Stimulated activated CD4-positive, alpha-beta T cell treated with anti-CD3 and anti-CD28 coated beads, Interleukin-4, amount 100 ng/mL, for 48 hours (primary cell): Measurements from ENCODE around the gene NHLRC3.
"Not testable (repeated sequence)": the region's sequence is repeated elsewhere in the genome, so short reads cannot be mapped to it uniquely, and the experiment has no call there.

Experiments used
- DNase-seq, 2 donors: peaks; one replicate each; pipeline ENCODE4 v3.0.0-alpha.2; 2020; ENCODE audit warnings: low read depth in 2 of 2

NHLRC3 gene, protein sequence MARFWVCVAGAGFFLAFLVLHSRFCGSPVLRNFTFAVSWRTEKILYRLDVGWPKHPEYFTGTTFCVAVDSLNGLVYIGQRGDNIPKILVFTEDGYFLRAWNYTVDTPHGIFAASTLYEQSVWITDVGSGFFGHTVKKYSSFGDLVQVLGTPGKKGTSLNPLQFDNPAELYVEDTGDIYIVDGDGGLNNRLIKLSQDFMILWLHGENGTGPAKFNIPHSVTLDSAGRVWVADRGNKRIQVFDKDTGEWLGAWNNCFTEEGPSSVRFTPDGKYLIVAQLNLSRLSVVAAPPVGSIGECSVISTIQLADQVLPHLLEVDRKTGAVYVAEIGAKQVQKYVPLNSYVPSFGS

DNA sequence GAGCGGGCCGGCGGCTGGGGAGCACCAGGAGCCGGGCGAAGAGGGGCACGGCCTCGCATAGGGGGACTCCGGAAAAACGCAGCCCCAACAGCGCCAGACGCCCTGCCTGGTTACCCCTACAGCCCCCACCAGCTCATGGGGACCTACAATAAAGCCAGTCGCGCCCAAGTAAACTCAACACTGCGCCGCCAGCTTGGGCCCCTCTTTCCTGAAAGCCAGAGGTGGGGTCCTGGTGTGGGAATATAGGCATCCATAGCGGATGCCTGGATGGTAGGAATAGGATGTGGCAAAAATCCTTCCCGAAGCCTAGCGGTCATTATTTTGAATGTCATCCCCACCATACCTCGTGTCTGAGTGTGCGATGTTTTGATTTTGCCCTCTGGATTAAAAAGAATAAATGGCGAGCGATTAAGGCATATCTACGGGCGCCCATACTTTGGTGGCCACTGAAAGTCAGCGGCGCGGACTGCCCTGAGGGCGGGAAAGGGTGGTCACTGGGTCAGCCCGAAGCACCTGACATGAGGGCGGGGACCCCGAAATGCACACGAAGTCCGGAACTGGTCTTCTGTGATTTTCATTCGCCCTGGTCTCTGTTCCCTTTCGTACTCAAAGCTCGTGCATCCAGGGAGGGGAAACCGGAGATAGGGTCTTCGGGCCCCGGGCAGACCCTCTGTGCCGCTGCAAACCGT lies at the start of gene NHLRC3, which contains the start of gene PROSER1:
Gene NHLRC3 (plus strand): TSS at position 577 of the 689 bp plus-strand sequence. CDS start 184 bp downstream, outside the sequence.
Gene PROSER1 (minus strand): TSS at position 210 of the 689 bp plus-strand sequence. CDS start 847 bp downstream, outside the sequence.
- DNase-seq: peak; percentile 65 to 73

DNA sequence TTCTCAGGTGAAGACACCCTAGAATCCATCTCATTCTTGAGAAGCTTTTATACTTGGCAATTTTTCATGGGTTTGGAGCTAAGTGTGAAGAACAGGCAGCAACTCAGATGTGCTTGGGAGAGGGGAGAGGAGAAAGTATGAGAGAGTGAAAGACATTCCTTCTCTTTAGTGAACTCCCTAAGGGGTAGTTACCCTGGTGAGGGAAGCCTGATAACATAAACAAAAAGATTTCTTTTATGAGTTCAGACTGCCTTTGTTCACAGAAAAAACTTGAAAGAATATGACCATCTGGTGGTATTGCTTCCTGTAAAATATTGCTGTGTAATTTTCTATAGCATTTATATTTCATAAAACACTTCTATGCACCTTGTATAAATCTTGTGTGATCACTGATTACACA lies 47.6 kb upstream of the NHLRC3 start, which contains the start of gene STOML3:
Gene STOML3 (minus strand): TSS at position 139 of the 400 bp plus-strand sequence. CDS start 110 bp downstream, at position 29.
- no peak for DNase-seq

DNA sequence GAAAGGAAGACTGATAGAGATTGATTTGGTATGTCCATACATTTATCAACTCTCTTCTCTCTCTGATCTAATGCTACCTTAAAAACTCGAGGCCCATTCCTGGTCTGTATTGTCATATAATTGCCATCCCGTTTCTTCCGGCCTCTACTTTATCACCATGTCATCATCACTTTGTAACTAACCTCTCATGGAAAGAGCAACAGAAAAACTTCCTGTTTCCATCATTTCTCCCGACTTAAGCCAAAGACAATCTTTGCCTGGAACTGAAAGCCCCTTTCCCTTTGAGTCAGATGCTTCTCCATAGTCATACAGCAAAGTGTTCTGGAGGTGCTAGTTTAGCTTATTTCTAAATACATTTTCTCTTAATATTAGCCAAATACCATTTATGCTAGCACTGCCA lies 44.9 kb upstream of the NHLRC3 start:
- no peak for DNase-seq

DNA sequence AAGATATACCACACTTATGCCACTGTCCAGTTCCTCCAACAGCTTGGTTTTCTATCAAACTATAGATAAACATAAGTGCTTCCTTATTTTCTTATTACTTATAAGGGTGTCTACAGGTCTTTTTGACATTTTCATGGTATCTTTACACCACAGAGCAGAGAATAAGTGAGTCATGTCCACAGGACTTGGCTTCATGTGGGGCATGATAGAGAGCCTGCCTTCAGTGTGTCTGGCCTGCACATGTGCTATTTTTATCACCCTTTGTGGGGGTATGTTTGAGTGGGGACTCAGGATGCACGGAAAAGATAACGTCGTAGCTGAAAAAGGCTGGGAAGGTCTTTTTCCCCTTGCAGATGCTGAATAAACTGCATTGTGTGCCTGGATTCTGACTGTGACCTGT lies 39.5 kb upstream of the NHLRC3 start:
- no peak for DNase-seq

DNA sequence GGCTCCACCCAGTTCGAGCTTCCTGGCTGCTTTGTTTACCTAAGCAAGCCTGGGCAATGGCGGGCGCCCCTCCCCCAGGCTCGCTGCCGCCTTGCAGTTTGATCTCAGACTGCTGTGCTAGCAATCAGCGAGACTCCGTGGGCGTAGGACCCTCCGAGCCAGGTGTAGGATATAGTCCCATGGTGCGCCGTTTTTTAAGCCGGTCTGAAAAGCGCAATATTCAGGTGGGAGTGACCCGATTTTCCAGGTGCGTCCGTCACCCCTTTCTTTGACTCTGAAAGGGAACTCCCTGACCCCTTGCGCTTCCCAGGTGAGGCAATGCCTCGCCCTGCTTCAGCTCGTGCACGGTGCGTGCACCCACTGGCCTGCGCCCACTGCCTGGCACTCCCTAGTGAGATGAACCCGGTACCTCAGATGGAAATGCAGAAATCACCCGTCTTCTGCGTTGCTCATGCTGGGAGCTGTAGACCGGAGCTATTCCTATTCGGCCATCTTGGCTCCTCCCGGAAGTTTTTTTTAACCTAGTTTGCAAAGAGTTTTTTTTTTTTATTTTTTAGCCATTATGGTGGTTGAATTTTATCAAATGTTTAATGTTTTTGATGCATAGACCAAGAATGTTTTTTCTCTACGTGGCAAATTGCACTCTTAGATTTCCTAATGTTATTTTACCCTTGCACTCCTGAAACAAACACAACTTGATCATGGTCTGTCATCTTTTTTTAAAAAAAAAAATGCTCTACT lies 31.7 kb upstream of the NHLRC3 start:
- DNase-seq: not testable (repeated sequence)

DNA sequence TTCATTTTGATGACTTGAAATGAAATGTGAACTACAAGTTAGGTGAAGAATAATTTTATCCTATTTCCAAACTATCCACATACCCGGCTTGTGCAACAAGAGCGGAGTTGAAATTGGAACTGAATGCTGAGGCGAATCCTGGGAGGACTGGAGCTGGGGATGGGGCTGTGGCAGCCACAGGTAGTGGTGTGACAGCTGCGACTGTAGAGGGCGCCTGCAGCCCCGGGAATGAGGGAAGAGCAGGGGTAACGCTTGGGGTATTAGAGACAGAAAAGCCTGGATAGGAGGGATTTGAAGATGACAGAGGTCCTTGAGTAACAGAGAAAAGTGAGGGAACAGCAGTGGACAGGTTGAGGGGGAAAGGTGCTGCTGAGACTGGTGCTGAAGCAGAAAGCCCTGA lies 25.6 kb upstream of the NHLRC3 start:
- no peak for DNase-seq

DNA sequence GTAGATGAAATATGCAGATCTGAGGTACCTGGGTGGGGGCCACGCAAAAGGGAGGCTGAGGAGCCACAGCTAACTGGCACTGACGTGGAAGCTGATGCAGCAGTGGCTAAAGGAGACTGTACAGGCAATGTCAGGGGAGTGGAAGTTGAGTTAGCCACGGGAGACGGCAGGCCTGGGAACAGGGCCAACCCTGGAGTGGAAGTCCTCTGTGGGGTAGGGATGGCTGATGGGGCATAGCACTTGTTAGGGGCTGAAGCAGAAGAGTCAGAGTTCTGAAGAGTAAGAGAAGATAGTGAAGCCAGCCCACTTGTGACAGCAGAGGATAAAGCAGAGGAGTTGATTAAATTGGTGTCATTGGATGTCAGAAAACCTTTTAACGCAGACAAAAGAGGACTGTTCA lies 24.8 kb upstream of the NHLRC3 start:
- DNase-seq: no peak

DNA sequence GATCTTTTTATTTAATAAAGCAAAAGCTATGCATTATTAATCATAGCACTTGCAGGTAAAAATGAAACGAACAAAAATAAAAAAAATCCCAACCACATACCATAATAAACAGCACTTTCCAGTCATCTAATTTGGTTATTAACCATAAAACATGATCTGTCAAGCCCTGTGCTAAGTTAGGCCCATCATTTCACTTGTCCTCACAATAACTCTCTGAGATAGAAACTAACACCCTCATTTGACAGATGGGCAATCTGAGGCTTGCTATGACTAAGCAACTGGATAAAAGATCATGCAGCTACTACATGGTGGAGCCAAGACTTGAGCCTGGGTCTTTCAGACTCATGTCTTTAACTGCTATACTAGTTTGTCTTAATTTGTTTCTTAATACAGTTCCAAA lies 22.2 kb upstream of the NHLRC3 start:
- DNase-seq: no peak

DNA sequence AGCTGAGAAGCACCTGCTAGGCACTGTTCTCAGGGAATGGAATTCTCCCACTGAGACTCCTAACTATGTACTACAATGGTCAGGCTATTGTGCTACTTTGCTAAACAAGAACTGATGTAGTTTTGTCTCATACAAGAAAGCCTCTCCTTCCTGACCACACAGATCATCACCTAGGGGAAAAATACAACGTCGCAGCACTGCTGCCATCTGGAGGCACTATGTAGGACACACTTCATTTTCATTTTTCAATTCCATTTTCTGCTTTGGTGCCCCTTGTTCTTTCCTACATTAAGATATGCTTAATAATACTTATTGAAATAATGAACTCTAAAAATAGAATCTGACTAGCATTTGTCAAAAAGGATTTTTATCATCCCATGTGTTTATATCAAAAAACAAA lies 21.5 kb upstream of the NHLRC3 start:
- DNase-seq: no peak

DNA sequence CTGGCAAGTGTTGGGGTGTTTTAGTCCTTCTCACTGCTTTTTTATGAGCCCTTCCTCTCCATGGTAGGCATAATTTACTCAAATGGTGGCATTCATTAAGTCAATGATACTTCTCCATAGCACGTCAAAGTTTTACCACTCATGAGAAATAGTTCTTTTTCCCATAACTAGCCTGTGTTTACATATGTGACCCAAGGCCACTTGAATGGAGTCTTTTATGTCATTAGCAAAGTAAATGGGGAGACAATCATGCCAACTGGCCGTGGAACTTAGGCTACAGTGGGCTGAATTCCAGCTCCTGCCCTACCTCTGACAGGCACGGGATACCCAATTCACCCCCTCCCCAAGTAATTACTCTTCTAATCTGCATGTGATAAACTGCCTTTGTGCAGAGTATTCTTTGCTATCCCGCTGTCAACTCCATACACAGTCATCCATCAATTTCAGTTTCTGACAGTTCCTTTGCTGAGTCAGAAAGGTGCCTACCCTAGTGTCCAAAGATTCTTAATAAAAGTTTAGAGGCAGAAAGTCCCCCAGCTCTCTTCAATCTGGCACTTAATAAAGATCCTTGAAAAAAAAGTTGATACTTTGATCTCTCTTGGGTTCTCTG lies 17.3 kb upstream of the NHLRC3 start:
- no peak for DNase-seq

DNA sequence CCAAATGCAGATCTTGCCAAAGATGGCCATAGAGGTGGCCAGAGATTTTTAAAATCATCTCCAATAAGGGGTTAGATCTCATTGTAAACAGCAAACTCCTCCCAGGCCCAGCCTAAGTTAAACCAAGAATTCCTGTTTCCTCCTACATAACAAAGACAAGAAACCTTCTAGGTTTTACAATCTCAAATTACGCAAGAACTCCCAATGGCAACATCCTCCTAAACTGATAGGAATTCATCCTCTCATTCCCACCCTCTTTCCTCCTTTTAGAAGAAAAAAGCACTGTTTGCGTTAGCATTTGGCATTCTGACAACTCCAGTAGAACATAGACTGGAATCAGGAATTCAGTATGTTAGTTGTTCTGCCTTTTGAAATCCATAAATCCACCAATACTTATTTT lies 14.9 kb upstream of the NHLRC3 start:
- no peak for DNase-seq

DNA sequence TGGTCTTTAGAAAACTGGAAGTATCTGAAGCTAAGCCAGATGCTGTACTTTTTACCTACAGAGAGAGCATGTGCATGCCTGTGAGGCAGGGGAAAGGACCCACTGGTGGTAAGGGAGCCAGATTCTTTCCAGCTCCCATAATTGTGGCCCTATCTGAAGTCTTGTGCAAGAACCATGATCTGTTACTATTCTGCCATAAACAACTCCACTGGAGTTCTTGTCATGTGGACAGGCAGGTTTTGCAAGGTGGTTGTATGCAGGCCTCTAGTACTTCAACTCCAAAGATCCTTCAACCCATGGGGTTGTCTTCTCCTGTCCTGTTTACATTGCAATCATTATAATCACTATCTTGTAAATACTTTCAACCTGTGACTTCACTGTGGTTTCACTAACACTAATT lies 14.5 kb upstream of the NHLRC3 start:
- no peak for DNase-seq

DNA sequence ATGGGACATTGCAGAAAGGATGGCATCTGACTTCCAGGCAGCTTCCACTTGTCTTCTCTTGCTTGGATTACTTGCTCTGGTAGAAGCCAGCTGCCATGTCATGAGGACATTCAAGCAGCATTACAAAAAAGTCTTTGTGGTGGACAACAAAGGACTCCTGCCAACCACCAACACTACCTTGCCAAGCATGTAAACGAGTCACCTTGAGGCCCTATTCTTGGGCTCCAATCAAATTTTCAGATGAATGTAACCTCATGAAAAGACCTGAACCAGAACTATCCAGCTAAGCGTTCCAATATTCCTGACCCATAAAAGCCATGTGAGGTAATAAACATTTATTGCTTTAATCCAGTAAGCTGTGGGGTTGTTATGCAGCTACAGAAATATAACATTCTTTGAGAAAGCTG lies 12.8 kb upstream of the NHLRC3 start:
- no peak for DNase-seq

DNA sequence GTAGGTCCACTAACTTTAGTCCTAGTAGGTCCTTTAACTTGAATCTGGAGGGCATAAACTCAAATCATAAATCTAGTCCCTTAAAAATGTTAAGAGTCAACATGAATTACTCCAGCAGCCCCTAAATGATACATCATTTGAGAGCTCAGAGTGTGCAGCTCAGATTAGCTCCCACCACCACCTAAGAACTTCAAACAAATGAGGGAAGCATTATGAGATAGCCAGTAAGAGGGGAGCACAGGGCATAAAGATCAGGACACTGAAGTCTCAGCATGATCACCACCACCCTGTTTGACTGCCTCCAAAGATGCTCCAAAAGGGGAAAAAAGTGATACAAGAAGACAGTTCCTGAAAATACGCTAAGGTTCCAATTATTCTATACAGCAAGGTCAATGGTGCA lies 6.1 kb upstream of the NHLRC3 start:
- no peak for DNase-seq

DNA sequence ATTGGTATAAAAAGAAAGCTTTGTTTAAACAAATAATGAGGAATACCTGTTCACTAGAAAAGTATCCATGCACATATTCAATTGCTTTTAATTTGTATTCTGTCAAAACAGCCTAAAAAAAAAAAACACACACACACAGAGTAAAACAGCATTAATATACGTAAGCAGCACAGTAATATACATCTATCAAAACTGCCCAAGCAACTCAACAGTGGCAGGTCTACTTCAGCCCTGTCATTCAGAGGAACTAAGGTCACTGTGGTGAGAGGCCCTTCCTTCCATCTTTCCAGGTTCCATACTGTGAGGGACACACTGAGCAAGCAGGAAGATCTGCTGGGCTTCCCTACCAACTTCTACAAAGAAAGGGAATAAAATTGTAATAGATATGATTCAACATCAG lies 4.2 kb upstream of the NHLRC3 start:
- DNase-seq: no peak

DNA sequence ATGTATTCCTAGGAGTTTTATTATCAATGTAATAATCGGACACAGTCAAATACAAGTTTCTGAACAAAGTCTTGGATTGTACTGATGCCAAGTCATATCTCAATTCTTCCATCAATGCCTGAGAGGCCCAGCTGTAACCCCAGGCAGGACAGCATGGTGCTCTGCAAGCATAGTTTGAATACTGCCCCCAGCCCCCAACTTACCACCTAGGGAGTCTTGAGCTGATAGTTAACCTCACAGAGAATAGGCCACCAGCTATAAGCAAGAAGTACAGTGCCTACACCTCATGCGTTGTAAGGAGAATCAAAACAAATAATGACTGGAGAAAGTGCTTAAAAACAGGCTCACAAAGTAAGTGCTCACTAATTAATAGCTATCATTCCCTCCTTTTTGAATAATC lies 3.1 kb upstream of the NHLRC3 start:
- DNase-seq: no peak

DNA sequence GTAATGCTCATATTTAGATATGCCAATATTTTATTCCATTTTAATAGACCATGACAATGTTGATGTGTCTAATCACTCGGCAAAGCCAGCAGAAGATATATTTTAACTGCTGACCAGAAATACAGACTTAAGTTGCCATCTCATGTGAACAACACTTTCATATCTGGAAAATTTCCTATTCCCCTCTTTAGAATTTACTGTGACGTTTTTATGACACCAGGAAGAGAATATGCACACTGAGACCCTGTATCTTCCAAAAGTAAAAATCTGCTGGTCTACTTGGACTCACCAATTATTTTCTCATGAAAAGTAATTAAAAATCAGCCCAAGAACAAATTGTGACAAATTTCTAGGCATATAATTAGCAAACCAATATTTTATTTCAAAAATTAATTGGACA lies 2.5 kb upstream of the NHLRC3 start:
- no peak for DNase-seq

DNA sequence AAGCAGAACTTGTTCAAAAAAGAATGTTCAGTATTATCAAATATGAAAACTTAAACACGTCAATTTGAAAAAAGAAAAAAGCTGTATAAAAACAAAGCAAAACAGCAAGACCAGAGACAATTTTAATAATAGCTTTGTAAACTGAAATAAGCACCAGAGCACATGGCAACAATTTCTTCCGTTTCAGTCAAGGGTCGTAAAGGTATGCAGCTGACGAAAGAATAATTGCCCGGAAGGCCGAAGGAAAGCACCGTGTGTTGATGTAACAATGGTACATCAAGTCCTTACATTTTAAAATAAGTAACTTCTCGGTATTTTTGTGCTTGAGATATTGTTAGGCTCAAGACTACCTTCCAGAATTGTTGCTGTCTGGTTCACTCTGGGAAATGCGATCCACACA lies 2.0 kb upstream of the NHLRC3 start:
- no peak for DNase-seq

DNA sequence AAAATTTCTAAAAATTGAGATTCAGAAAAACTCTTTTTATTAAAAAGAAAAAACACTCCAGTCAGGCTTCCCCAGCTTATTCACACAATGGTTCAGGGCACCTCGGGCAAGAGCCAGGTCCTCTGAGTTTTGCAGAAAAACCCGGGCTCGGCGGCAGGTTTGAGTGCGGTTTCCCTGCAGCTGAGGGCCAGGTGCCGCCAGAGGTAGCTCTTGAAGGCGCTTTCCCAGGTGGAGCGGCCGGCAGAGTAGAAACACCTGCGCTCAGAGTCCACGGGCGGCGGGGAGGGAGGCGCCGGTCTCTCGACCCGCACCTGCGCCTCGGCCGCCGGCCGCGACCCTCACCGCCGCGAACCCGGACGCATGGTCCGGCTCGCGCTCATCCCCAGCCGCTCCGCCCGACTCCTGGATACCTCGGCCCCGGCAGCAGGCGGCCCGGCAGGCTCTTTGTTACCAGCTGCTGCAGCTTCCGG lies 811 bp upstream of the NHLRC3 start:
- DNase-seq: no peak

DNA sequence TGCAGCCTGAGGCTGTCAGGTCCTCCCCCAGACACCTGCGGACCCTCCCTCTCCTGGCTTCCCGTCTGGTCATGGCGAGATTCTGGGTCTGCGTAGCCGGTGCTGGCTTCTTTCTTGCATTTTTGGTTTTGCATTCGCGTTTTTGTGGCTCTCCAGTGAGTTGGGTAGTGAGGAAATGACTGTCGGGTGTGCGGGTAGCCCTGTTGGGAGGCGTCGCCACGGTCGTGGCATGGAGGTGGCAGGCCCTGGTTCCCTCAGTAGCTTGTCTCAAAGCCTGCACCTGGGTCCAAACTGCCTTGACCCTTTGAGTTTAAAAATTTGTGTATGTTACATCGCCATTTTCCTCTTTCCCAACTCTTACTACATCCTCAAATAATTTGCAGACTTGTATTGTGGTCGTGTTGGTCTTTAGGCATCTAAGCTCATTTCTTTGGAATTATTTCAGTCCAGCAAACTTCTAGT lies 344 bp downstream of the NHLRC3 start:
- DNase-seq: peak; percentile 30 to 48

DNA sequence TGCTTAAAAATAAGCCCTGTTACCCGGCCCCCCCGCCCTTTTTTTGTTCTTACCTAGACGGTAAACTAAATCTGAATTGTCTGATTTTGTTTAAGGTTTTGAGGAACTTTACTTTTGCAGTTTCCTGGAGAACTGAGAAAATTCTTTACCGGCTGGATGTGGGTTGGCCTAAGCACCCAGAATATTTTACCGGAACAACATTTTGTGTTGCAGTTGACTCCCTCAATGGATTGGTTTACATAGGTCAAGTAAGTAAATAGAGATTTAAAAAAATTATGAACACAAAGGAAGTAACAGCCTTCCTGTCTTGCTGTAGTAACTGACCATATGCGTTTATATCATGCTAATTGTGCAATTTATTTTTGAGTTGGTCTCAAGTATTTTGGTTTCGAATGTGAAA lies 785 bp downstream of the NHLRC3 start:
- no peak for DNase-seq

DNA sequence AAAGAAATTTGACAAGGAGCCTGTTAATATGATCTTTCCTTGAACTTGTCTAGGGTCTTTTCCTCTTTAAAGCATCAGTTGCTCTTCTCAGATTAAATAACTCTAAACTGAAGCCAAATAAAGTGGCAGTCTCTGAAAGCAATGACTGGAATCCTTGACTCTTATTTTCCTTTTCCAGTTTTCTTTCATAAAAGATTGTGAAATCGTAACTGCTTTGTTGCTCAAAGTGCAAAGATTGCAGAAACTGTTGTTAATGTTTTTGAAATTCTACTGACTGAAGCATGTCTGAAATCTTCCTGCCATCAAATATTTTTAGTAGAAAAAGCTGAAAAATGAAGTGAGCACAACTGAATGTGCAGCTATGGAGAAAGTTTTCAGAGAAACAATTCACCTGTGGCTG lies 1.9 kb downstream of the NHLRC3 start:
- no peak for DNase-seq
